Spleen (tissue), 11 donors: ENCODE results near the gene KIF6. TPM values are rescaled to one million over a fixed set of nuclear protein-coding genes. Genes with fewer than 3 reads are reported as not detected.

Experiments
- DNase-seq: peaks from one replicate; pipeline ENCODE4 v3.0.0-alpha.2; 2020
- H3K27ac ChIP-seq, 8 donors: fragments of 200-600 bp; sonication (generic) in 7 of 8; 1 replicate in 4 of 8; 2 replicates in 4 of 8; pipeline versions ENCODE4 v1.5.0 to v1.8.0; 2016 to 2021; ENCODE audit warnings: inconsistent platforms in 4 of 8, mild to moderate bottlenecking in 4 of 8, moderate library complexity in 1 of 8
- H3K27me3 ChIP-seq, 7 donors: fragments of 200-600 bp; sonication (generic) in 6 of 7; replicated peaks in 1 of 7; 1 replicate in 4 of 7; 2 replicates in 3 of 7; pipeline versions ENCODE4 v1.5.0 to v1.8.0; 2016 to 2021; ENCODE audit warnings: inconsistent platforms in 3 of 7, mild to moderate bottlenecking in 1 of 7
- H3K36me3 ChIP-seq, 6 donors: fragments of 200-600 bp; sonication (generic) in 5 of 6; 1 replicate in 4 of 6; 2 replicates in 2 of 6; pipeline versions ENCODE4 v1.5.0 to v1.8.0; 2016 to 2021; ENCODE audit warnings: inconsistent platforms in 2 of 6
- H3K4me1 ChIP-seq, 6 donors: fragments of 200-600 bp; sonication (generic) in 5 of 6; 1 replicate in 3 of 6; 2 replicates in 3 of 6; pipeline versions ENCODE4 v1.5.0 to v1.8.0; 2016 to 2021; ENCODE audit warnings: inconsistent platforms in 3 of 6
- H3K4me3 ChIP-seq, 8 donors: fragments of 200-600 bp; sonication (generic) in 7 of 8; 1 replicate in 4 of 8; 2 replicates in 4 of 8; pipeline versions ENCODE4 v1.5.0 to v1.8.0; 2016 to 2021; ENCODE audit warnings: inconsistent platforms in 4 of 8, mild to moderate bottlenecking in 4 of 8, moderate library complexity in 2 of 8
- H3K9me3 ChIP-seq, 8 donors: fragments of 200-600 bp; sonication (generic) in 7 of 8; 1 replicate in 4 of 8; 2 replicates in 4 of 8; pipeline versions ENCODE4 v1.5.0 to v1.8.0; 2016 to 2021; ENCODE audit warnings: inconsistent platforms in 4 of 8
- CTCF ChIP-seq, 11 experiments: fragments of 200-600 bp in 7 of 11; fragments of 450-650 bp in 4 of 11; sonication (generic) in 4 of 11; IDR thresholded peaks in 8 of 11; conservative IDR thresholded peaks in 3 of 11; 1 replicate in 7 of 11; 2 replicates in 4 of 11; pipeline versions ENCODE4 v1.4.0 to v1.8.0; 2016 to 2021; ENCODE audit warnings: antibody characterized with exemption in 11 of 11, inconsistent platforms in 4 of 11, mild to moderate bottlenecking in 1 of 11
- POLR2A ChIP-seq, 3 donors: fragments of 450-650 bp; IDR thresholded peaks; one replicate each; pipeline ENCODE4 v1.5.1; 2017; ENCODE audit warnings: antibody characterized with exemption in 3 of 3, mild to moderate bottlenecking in 1 of 3
- POLR2AphosphoS5 ChIP-seq, 3 donors: sonication (generic); formaldehyde crosslinking; IDR thresholded peaks; one replicate each; pipeline ENCODE4 v1.5.1; 2017; ENCODE audit warnings: antibody characterized with exemption in 3 of 3
- WGBS, 5 donors: extraction: QIAGEN DNeasy Blood & Tissue Kit in 3 of 5; methylation state at CpG; one replicate each; pipeline versions ENCODE4 v1.1.5 to v1.1.7; 2013 to 2018; 5-methylcytosine and 5-hydroxymethylcytosine counted together
- intact Hi-C: fragments of 100-400 bp; cut with DNase I; formaldehyde crosslinking; loops from one replicate; pipeline ENCODE4 v1.15.0; 2023; ENCODE audit warnings: low total_unique reads
- polyA plus RNA-seq, 3 donors: library from polyadenylated mRNA; stranded (reverse); fragments of 200-250 nt; gene quantifications; one replicate each; pipeline ENCODE4 v1.2.1, GENCODE V29; 2013
- total RNA-seq, 7 donors: library from RNA; depleted of rRNA in 3 of 7; stranded (reverse); fragments of >200 nt in 3 of 7; fragmentation: NEBNext Ultra II Directional in 4 of 7; extraction: Animal tissue kit (Norgen Biotek cat#: 25700) in 4 of 7; gene quantifications; one replicate each; pipeline versions ENCODE4 v1.1.0 to v1.2.1, GENCODE V29; 2016 to 2021
- donor health status: healthy with polysubstance abuse.
- donor health status: DM: no; HTN: no; CAD: no; lungs with moderate emphysema.
- donor health status: DM: no; HTN: no; CAD: no.
- donor health status: Bipolar disorder and iron deficiency.
- donor health status: healthy.
- donor health status: DM: no; HTN: no; CAD: no.
- donor health status: DM: yes; HTN: yes; CAD: no.

The KIF6 gene
- total and polyA plus RNA-seq, 10 donors, result 0.10 to 0.75 (median 0.24) TPM; not detected in 3

GRCh38 chr6:39422238-39422637 lies 303.0 kb downstream of the KIF6 start:
- Histone ChIP-seq H3K27ac (peak overlapping the region in 1 of 8 donors; percentile 7), H3K36me3 (no peaks in the 10 kb centered on the region), H3K9me3 (no peaks in the 10 kb centered on the region), H3K4me3 (no peak overlapping the region), H3K27me3 (peaks cover 0 to 10% (median 0%) of the 10 kb centered on the region in 7 donors), H3K4me1 (no peaks in the 10 kb centered on the region)
- no peak for TF ChIP-seq POLR2A (IDR thresholded peaks at IDR 0.05)
- TF ChIP-seq POLR2AphosphoS5 (IDR thresholded peaks at IDR 0.05), result no peak
- TF ChIP-seq CTCF (IDR thresholded peaks at IDR 0.05 in 8 of 11, conservative IDR thresholded peaks at IDR 0.05 in 3 of 11), result no peak
- DNase-seq, result no peak
- WGBS, 5 donors, result 33 to 57% (median 47%) methylated on average over 6 of the region's 6 CpGs
- intact Hi-C loops, result no loop called here

DNA sequence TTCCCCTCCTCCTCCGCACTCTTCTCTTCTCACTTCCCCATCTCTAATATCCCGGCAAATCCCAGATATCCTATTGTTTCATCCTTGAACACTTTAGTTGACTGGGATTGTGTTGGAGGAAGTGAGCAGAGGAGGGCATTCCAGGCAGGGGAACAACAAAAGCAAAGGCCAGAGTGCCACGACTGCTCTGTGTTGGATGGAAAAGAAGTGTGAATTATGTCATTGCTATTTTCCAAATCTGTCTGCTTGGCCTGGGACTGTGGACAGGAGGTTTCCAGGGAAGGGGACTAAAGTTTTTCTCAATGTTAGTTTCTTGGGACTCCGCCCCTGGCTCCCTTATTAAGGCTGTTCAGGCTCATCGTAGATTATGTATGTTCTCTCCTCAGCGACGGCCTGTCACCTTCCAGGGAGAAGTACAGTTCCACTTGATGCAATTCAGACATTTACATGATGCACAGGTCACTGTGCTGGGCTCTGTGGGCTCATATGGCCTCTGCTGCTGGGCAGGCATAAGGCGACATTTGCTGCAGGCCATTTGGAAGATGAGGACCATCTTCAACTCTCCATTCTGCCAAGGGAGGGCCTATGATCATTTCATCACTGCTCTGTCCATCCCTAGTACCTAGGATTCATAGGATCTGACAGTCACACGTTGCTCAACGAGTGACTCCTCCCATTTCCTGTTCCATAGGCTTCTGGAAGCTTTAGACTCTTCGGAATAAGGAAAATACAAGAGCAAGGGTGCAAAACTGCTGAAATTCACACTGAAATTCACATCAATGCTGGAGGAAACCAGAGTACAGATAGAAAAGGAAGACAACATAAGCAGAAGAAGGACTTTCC lies 303.6 kb downstream of the KIF6 start:
- no peak overlapping the region for H3K4me3 ChIP-seq
- H3K36me3 ChIP-seq, result no peaks in the 10 kb centered on the region
- 68 to 79% (median 73%) methylated on average over 11 of the region's 11 CpGs for WGBS, 5 donors
- no peaks in the 10 kb centered on the region for H3K4me1 ChIP-seq
- TF ChIP-seq CTCF (IDR thresholded peaks at IDR 0.05 in 8 of 11, conservative IDR thresholded peaks at IDR 0.05 in 3 of 11), result no peak
- TF ChIP-seq POLR2AphosphoS5 (IDR thresholded peaks at IDR 0.05), result no peak
- TF ChIP-seq POLR2A (IDR thresholded peaks at IDR 0.05), result no peak
- no peaks in the 10 kb centered on the region for H3K9me3 ChIP-seq
- no peak for DNase-seq
- peaks cover 0 to 10% (median 0%) of the 10 kb centered on the region in 7 donors for H3K27me3 ChIP-seq
- intact Hi-C loops, result no loop called here
- peak overlapping the region in 1 of 8 donors; percentile 7 for H3K27ac ChIP-seq

- TF ChIP-seq CTCF (IDR thresholded peaks at IDR 0.05 in 8 of 11, conservative IDR thresholded peaks at IDR 0.05 in 3 of 11) (no peak), POLR2A (IDR thresholded peaks at IDR 0.05) (no peak), POLR2AphosphoS5 (IDR thresholded peaks at IDR 0.05) (no peak)
- Histone ChIP-seq H3K36me3 (no peaks in the 10 kb centered on the region), H3K27ac (no peak overlapping the region), H3K4me1 (no peaks in the 10 kb centered on the region), H3K27me3 (peaks cover 0 to 10% (median 0%) of the 10 kb centered on the region in 7 donors), H3K4me3 (no peak overlapping the region), H3K9me3 (no peaks in the 10 kb centered on the region)
- WGBS, 5 donors, result 90 to 95% (median 91%) methylated on average over 15 of the region's 15 CpGs
- intact Hi-C loops, result no loop called here
- no peak for DNase-seq
Measured at GRCh38 chr6:39420300-39421265, 304.6 kb downstream of the KIF6 start.
